ENCODE data around the gene IPCEF1.

DNA sequence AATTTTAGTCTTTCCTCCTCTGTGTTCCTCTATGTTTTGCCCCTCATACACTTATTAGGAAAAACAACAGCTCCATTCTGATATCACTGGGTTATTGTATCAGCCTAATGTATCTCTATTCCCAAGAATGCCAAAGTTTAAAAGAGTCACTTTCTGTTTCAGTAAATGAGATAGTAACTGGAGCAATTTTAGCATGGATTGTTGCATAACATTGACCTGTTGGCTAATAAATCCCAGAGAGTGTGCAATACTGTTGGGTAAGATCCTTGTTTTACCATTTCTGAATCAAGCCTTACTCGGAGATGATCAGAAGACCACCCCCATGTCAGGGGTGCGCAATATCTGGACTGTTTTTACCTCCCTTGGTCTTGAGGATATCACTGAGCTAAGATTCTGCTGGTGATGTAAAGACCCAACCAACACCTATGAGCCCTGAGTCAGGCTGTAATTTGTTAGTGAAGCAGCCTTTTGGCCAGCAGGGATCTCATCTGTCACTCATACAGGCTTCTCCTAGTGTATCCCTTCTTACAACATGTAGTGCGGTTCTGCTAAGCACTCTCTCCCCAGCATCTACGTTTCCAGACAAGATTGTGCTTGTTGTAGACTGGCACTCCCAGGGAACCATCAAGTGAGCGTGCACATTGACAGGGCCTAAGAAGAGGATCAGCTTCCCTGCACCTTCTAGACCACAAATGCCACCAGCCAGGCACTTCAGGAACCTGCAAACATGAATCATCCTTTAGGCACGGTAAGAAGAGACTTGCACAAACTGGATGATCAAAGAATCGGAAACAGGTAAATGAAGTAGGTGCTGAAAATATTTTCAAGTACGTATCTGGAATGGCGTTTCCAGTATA, 11.5 kb upstream of the IPCEF1 start:
- no peak for TF ChIP-seq POLR2A (IDR thresholded peaks at IDR 0.05)
- no peak for TF ChIP-seq POLR2AphosphoS5 (IDR thresholded peaks at IDR 0.05)

Measured in suprapubic skin (tissue), 4 donors.